SU-DHL-6 (cell line): ENCODE data around the gene BEST1.

ENCODE experiments used
- H2AFZ ChIP-seq: fragments of 200-600 bp; sonication (generic); 2 replicates; pipeline ENCODE4 v1.6.1; 2014; ENCODE audit warnings: low read depth, mild to moderate bottlenecking, moderate library complexity, mixed read lengths, antibody characterized with exemption, low read length; ENCODE audit not compliant: severe bottlenecking
- H3F3A ChIP-seq: fragments of 200-600 bp; shearing (Covaris generic); 2 replicates; pipeline ENCODE4 v1.6.0; 2016; ENCODE audit warnings: antibody characterized with exemption, mild to moderate bottlenecking; ENCODE audit not compliant: insufficient read depth
- H3K27ac ChIP-seq: fragments of 200-600 bp; sonication (generic); 2 replicates; pipeline ENCODE4 v1.5.1; 2016; ENCODE audit warnings: low read depth, mild to moderate bottlenecking, low read length, moderate library complexity, mixed read lengths
- H3K27me3 ChIP-seq: fragments of 200-600 bp; sonication (generic), shearing (Covaris generic); 2 replicates; pipeline ENCODE4 v1.6.0; 2014; ENCODE audit warnings: mild to moderate bottlenecking, low read length
- H3K36me3 ChIP-seq: fragments of 200-600 bp; sonication (generic); 2 replicates; pipeline ENCODE4 v1.6.1; 2014; ENCODE audit warnings: mild to moderate bottlenecking, low read length, mixed read lengths
- H3K4me2 ChIP-seq: fragments of 300-600, 200-600 bp; shearing (Covaris generic), sonication (generic); 2 replicates; pipeline ENCODE4 v1.6.0; 2014; ENCODE audit warnings: low read length, low read depth, mild to moderate bottlenecking; ENCODE audit not compliant: poor library complexity, severe bottlenecking
- H3K4me3 ChIP-seq: fragments of 200-600 bp; sonication (generic); 2 replicates; pipeline ENCODE4 v1.5.1; 2014; ENCODE audit warnings: antibody characterized with exemption, low read length, mild to moderate bottlenecking, mixed read lengths; ENCODE audit not compliant: insufficient read depth, poor library complexity, severe bottlenecking
- H3K79me2 ChIP-seq: fragments of 200-600 bp; sonication (generic); 2 replicates; pipeline ENCODE4 v1.6.1; 2014; ENCODE audit warnings: mild to moderate bottlenecking, low read length, moderate library complexity; ENCODE audit not compliant: insufficient read depth
- H3K9ac ChIP-seq: fragments of 200-600 bp; sonication (generic); 2 replicates; pipeline ENCODE4 v1.7.0; 2014; ENCODE audit warnings: mild to moderate bottlenecking, low read length
- H3K9me2 ChIP-seq: fragments of 200-600 bp; sonication (generic); replicated peaks from 2 replicates; pipeline ENCODE4 v1.6.1; 2014; ENCODE audit warnings: low read length; ENCODE audit not compliant: insufficient read depth
- H3K9me3 ChIP-seq: fragments of 200-600 bp; sonication (generic); 2 replicates; pipeline ENCODE4 v1.6.1; 2014; ENCODE audit warnings: low read length, mixed read lengths; ENCODE audit not compliant: insufficient read depth
- H4K20me1 ChIP-seq: fragments of 200-600 bp; sonication (generic); 2 replicates; pipeline ENCODE4 v1.6.1; 2014; ENCODE audit warnings: low read depth, mild to moderate bottlenecking, antibody characterized with exemption, low read length, moderate library complexity, mixed read lengths
- EZH2phosphoT487 ChIP-seq: fragments of 200-600 bp; sonication (generic), shearing (Covaris generic); conservative IDR thresholded peaks from 2 replicates; pipeline ENCODE4 v1.6.1; 2018; ENCODE audit warnings: mild to moderate bottlenecking, antibody characterized with exemption, low read length, moderate library complexity, mixed read lengths
- TF ChIP-seq, protein P1 (sequence below): fragments of 200-600 bp; sonication (generic); IDR thresholded peaks from one replicate; pipeline ENCODE4 v1.5.1; 2017; ENCODE audit warnings: antibody characterized with exemption, mild to moderate bottlenecking, low read length, moderate library complexity; ENCODE audit not compliant: insufficient read depth, poor library complexity, severe bottlenecking

BEST1 gene

DNA sequence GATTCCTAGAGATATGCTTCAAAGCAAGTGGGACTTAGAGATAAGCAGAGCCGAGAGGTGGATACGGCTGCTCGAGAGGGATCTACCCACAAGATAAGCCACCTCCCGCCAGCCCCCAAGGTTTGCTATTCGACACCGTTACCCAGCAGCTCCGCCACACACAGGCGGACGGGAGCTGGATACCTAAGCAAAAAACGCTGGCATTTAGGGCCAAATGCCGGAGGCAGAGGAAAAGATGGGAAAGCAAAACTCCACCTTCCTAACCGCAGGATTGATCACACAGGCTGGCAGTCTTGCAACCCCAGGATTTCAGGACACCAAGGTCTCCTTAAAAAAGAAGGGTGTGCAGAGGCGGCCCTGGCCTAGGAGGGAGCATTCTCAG, 16.6 kb downstream of the BEST1 start:
- H3K79me2 ChIP-seq = peaks cover 10% of the 10 kb centered on the region
- peak overlapping the region; percentile 4 for H2AFZ ChIP-seq
- no peak overlapping the region for H3K27ac ChIP-seq

DNA sequence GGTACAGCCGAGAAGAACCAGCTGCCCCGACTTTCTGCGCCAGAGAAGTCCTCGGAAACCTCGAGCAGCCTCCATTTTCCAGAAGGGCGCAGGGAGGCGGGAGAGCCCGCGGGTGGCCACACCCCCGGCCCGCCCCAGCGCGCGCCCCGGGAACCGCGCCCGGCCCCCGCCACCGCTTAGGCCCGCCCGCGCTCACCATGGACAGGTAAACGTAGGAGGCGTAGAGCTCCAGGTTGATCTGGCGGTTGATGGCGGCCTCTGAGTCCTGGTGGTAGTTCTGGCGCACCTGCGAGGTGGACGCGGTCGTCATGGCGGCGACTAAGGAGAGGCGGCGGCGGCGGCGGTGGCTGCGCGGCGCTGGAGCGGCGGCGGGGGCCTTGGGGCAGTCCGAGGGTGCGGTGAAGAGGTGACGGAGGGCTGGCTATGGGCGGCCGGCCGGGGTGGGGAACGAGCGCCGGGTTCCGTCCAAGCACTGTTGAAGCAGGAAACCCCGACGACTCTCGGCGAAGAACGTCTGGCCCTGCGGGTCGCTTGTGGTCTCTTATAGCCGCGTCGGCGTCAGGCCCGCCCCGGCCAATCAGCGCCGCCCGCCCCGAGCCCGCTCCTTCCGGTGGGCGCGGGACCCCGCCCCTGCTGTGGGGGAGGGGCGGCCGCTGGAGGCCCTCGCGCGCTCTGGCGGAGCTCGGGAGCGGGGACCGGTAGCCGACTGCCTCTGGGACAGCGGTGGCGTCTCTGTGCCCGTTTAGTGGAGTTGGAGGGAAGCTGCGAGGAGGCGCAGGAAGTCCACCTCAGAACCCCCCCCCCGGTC, 17.2 kb downstream of the BEST1 start, which contains the start of gene FTH1:
Gene FTH1, minus strand, starts transcription at position 519 of the 808 bp plus-strand sequence. Its CDS starts 209 bp downstream, at position 310.
- Histone ChIP-seq H3K9me3 (no peaks in the 10 kb centered on the region), H3K79me2 (peaks cover 10% of the 10 kb centered on the region), H4K20me1 (peaks cover 6% of the 10 kb centered on the region), H2AFZ (peak within 1 kb of the TSS; percentile 96), H3K27me3 (no peaks in the 10 kb centered on the region), H3K4me3 (peak within 1 kb of the TSS; percentile 81), H3K36me3 (peaks cover 5% of the 10 kb centered on the region; the same call in 1 of the 2 replicates), H3K9ac (peak within 1 kb of the TSS; percentile 71), H3K9me2 (no peaks in the 10 kb centered on the region), H3K27ac (peak within 1 kb of the TSS; percentile 45; the same call in 1 of the 2 replicates), H3K4me2 (peak within 1 kb of the TSS; percentile 85), H3F3A (peaks cover 15% of the 10 kb centered on the region)
- TF ChIP-seq, protein P1, sequence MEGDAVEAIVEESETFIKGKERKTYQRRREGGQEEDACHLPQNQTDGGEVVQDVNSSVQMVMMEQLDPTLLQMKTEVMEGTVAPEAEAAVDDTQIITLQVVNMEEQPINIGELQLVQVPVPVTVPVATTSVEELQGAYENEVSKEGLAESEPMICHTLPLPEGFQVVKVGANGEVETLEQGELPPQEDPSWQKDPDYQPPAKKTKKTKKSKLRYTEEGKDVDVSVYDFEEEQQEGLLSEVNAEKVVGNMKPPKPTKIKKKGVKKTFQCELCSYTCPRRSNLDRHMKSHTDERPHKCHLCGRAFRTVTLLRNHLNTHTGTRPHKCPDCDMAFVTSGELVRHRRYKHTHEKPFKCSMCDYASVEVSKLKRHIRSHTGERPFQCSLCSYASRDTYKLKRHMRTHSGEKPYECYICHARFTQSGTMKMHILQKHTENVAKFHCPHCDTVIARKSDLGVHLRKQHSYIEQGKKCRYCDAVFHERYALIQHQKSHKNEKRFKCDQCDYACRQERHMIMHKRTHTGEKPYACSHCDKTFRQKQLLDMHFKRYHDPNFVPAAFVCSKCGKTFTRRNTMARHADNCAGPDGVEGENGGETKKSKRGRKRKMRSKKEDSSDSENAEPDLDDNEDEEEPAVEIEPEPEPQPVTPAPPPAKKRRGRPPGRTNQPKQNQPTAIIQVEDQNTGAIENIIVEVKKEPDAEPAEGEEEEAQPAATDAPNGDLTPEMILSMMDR = no peak
- no peak for TF ChIP-seq EZH2phosphoT487

More for the DNA sequence above, 16.6 kb downstream of the BEST1 start:
- H3K4me2 ChIP-seq = peak overlapping the region; percentile 85
- H3K36me3 ChIP-seq = peaks cover 5% of the 10 kb centered on the region; the same call in 1 of the 2 replicates
- H3K27me3 ChIP-seq = no peaks in the 10 kb centered on the region
- peak overlapping the region; percentile 71 for H3K9ac ChIP-seq
- peaks cover 6% of the 10 kb centered on the region for H4K20me1 ChIP-seq
- H3K9me3 ChIP-seq = no peaks in the 10 kb centered on the region
- peaks cover 15% of the 10 kb centered on the region for H3F3A ChIP-seq
- TF ChIP-seq, protein P1 = no peak
- H3K4me3 ChIP-seq = peak overlapping the region; percentile 81
- H3K9me2 ChIP-seq = no peaks in the 10 kb centered on the region

DNA sequence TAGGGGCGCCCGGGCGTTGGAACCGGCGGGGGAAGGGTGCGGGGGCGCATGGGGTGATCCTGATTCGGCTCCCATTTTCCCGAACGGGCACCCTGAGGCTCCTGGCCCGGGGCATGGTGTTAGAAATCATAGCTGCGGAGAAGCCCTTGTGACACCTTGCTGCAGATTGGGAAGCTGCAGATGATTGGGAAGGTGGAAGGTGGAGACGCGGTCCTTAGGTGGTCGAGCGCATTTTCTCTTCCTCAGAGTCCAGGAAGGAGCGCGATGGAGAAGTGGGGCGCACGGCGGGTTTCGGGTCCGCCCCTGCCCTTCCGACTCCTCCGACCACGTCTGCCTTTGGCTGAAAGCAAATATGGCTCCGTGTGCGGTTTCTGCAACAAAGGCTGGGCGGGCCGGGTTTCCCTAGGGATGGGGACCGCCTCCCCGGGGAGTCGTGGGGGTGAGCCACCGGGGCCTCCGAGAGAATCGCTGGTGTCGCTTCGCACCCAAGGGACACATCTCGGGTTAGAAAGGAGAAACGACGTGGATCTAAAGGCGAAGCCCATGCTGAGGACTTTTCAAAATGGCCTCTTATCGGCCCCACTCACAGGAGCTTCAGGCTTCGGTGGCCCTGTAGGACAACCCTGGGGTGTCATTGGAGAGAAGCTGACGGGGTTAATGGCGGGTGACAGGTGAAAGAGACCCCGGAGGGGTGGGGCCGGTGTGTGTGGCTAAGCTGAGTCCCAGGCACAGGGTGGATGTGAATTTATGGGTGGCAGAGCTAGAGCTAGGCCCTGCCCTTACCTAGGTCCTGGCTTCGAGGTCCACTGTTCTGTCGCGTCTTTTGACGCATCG, 18.0 kb downstream of the BEST1 start:
- H3K27ac ChIP-seq = no peak overlapping the region
- H3K4me3 ChIP-seq = peak overlapping the region; percentile 81
- H3K9me3 ChIP-seq = no peaks in the 10 kb centered on the region
- TF ChIP-seq EZH2phosphoT487 = no peak
- TF ChIP-seq, protein P1 = no peak
- peaks cover 6% of the 10 kb centered on the region for H4K20me1 ChIP-seq
- peaks cover 5% of the 10 kb centered on the region; the same call in 1 of the 2 replicates for H3K36me3 ChIP-seq
- peaks cover 10% of the 10 kb centered on the region for H3K79me2 ChIP-seq
- peak overlapping the region; percentile 96 for H2AFZ ChIP-seq
- peaks cover 15% of the 10 kb centered on the region for H3F3A ChIP-seq
- peak overlapping the region; percentile 85 for H3K4me2 ChIP-seq
- H3K9ac ChIP-seq = peak overlapping the region; percentile 71
- H3K9me2 ChIP-seq = no peaks in the 10 kb centered on the region
- H3K27me3 ChIP-seq = no peaks in the 10 kb centered on the region
